ENCODE results near the gene PAN3. TPM values are rescaled to one million over a fixed set of nuclear protein-coding genes. Genes with fewer than 3 reads are reported as not detected.
"Not testable (repeated sequence)": the region's sequence is repeated elsewhere in the genome, so short reads cannot be mapped to it uniquely, and the experiment has no call there.

Gene PAN3
- total RNA-seq, 1 donor from 2014 or later, result 50.1 TPM

GRCh38 chr13:28140433-28141125 lies 2.2 kb downstream of the PAN3 start:
- Histone ChIP-seq H3K27ac (peak overlapping the region; percentile 95), H4K20me1 (ENCODE audit: low read depth) (peaks cover 46% of the 10 kb centered on the region), H3F3A (ENCODE audit: low read depth) (peaks cover 34% of the 10 kb centered on the region), H3K9ac (no peak overlapping the region), H3K4me1 (peaks cover 21% of the 10 kb centered on the region), H3K79me2 (ENCODE audit: low read depth) (peaks cover 90% of the 10 kb centered on the region), H3K27me3 (no peaks in the 10 kb centered on the region), H3K4me3 (peak overlapping the region; percentile 90), H2AFZ (replicated peaks) (no peak overlapping the region), H3K9me3 (ENCODE audit: low read depth) (no peaks in the 10 kb centered on the region), H3K36me3 (no peaks in the 10 kb centered on the region), H3K4me2 (peak overlapping the region; percentile 94)
- Mint-ChIP-seq H3K4me3 (peak overlapping the region; percentile 87), H3K36me3 (peaks cover 7% of the 10 kb centered on the region), H3K27me3 (ENCODE audit: insufficient read depth, low read depth) (peaks cover 2% of the 10 kb centered on the region), H3K27ac (peak overlapping the region; percentile 11), H3K9me3 (no peaks in the 10 kb centered on the region), H3K4me1 (peaks cover 27% of the 10 kb centered on the region)
- TF ChIP-seq EZH2phosphoT487 (IDR thresholded peaks at IDR 0.05) (no peak), EZH2 (IDR thresholded peaks at IDR 0.05) (no peak), CTCF (IDR thresholded peaks at IDR 0.05) (no peak)
- peak; percentile 70 for DNase-seq (ENCODE audit: low spot score)

- peaks cover 50% of the 10 kb centered on the region for H4K20me1 ChIP-seq (ENCODE audit: low read depth)
- H3K27ac ChIP-seq; H3K9me3 Mint-ChIP-seq; H3K9ac ChIP-seq; H3K27me3 ChIP-seq; DNase-seq (ENCODE audit: low spot score); H3K36me3 ChIP-seq; H3K27me3 Mint-ChIP-seq (ENCODE audit: insufficient read depth, low read depth); H2AFZ ChIP-seq (replicated peaks); H3K36me3 Mint-ChIP-seq; H3K9me3 ChIP-seq (ENCODE audit: low read depth); H3K27ac Mint-ChIP-seq: not testable (repeated sequence)
- H3K4me2 ChIP-seq, result peak overlapping the region; percentile 59
- H3K4me3 ChIP-seq, result peak overlapping the region; percentile 17
- peaks cover 23% of the 10 kb centered on the region for H3K4me1 Mint-ChIP-seq
- peaks cover 94% of the 10 kb centered on the region for H3K79me2 ChIP-seq (ENCODE audit: low read depth)
- H3K4me3 Mint-ChIP-seq, result peak overlapping the region; percentile 19
- H3K4me1 ChIP-seq, result peaks cover 21% of the 10 kb centered on the region
- H3F3A ChIP-seq (ENCODE audit: low read depth), result peaks cover 34% of the 10 kb centered on the region
Observed at GRCh38 chr13:28141542-28141941, 3.2 kb downstream of the PAN3 start.

GRCh38 chr13:28145049-28145448 lies 6.7 kb downstream of the PAN3 start:
- Histone ChIP-seq H3F3A (ENCODE audit: low read depth) (peaks cover 15% of the 10 kb centered on the region), H4K20me1 (ENCODE audit: low read depth) (peaks cover 80% of the 10 kb centered on the region), H3K36me3 (no peaks in the 10 kb centered on the region), H3K79me2 (ENCODE audit: low read depth) (peaks cover 100% of the 10 kb centered on the region), H3K9ac (no peak overlapping the region), H2AFZ (replicated peaks) (no peak overlapping the region), H3K4me1 (peaks cover 16% of the 10 kb centered on the region), H3K4me3 (no peak overlapping the region), H3K27ac (no peak overlapping the region), H3K27me3 (no peaks in the 10 kb centered on the region), H3K4me2 (no peak overlapping the region), H3K9me3 (ENCODE audit: low read depth) (no peaks in the 10 kb centered on the region)
- DNase-seq (ENCODE audit: low spot score), result no peak
- Mint-ChIP-seq H3K9me3 (peaks cover 3% of the 10 kb centered on the region), H3K27ac (no peak overlapping the region), H3K27me3 (ENCODE audit: insufficient read depth, low read depth) (no peaks in the 10 kb centered on the region), H3K4me3 (no peak overlapping the region), H3K4me1 (peaks cover 13% of the 10 kb centered on the region), H3K36me3 (peaks cover 16% of the 10 kb centered on the region)
- TF ChIP-seq EZH2 (IDR thresholded peaks at IDR 0.05) (no peak), CTCF (IDR thresholded peaks at IDR 0.05) (no peak), EZH2phosphoT487 (IDR thresholded peaks at IDR 0.05) (no peak)

GRCh38 chr13:28147495-28147894 lies 9.2 kb downstream of the PAN3 start:
- Mint-ChIP-seq H3K36me3 (peaks cover 25% of the 10 kb centered on the region), H3K27ac (no peak overlapping the region), H3K4me1 (no peaks in the 10 kb centered on the region), H3K9me3 (peaks cover 11% of the 10 kb centered on the region), H3K27me3 (ENCODE audit: insufficient read depth, low read depth) (no peaks in the 10 kb centered on the region), H3K4me3 (no peak overlapping the region)
- peaks cover 100% of the 10 kb centered on the region for H3K79me2 ChIP-seq (ENCODE audit: low read depth)
- no peaks in the 10 kb centered on the region for H3F3A ChIP-seq (ENCODE audit: low read depth)
- TF ChIP-seq CTCF (IDR thresholded peaks at IDR 0.05) (no peak), EZH2 (IDR thresholded peaks at IDR 0.05) (no peak), EZH2phosphoT487 (IDR thresholded peaks at IDR 0.05) (no peak)
- H2AFZ ChIP-seq (replicated peaks), result no peak overlapping the region
- no peaks in the 10 kb centered on the region for H3K36me3 ChIP-seq
- H3K27ac ChIP-seq, result no peak overlapping the region
- peaks cover 4% of the 10 kb centered on the region for H3K4me1 ChIP-seq
- H3K9me3 ChIP-seq (ENCODE audit: low read depth), result no peaks in the 10 kb centered on the region
- no peak overlapping the region for H3K4me3 ChIP-seq
- H3K27me3 ChIP-seq, result no peaks in the 10 kb centered on the region
- no peak overlapping the region for H3K9ac ChIP-seq
- no peak for DNase-seq (ENCODE audit: low spot score)
- H4K20me1 ChIP-seq (ENCODE audit: low read depth), result peaks cover 65% of the 10 kb centered on the region
- no peak overlapping the region for H3K4me2 ChIP-seq

Data from neural progenitor cell (in vitro differentiated cells).